SK-N-SH treated with all-trans-retinoic acid at 6 μM for 48 hours (cell line): Measurements from ENCODE around the gene SDK1.

ENCODE experiments used
- ATAC-seq: fragments of 200-7000 bp; cut with Tn5 transposase; 3 replicates; pipeline ENCODE4 v1.9.1; 2020; ENCODE audit warnings: mild to moderate bottlenecking, moderate library complexity
- ARNTL ChIP-seq: fragments of 450-650 bp; formaldehyde crosslinking; IDR thresholded peaks from 2 replicates; pipeline ENCODE4 v1.5.0; 2020; ENCODE audit warnings: low read depth, mild to moderate bottlenecking, moderate library complexity, borderline replicate concordance
- BACH2 ChIP-seq: fragments of 250-450 bp; sonication (Bioruptor Pico); IDR thresholded peaks from 2 replicates; pipeline ENCODE4 v1.9.0; 2021; ENCODE audit warnings: mild to moderate bottlenecking, borderline replicate concordance
- CSDC2 ChIP-seq: fragments of 250-450 bp; sonication (Bioruptor Pico); IDR thresholded peaks from 2 replicates; pipeline ENCODE4 v1.5.0; 2020; ENCODE audit warnings: mild to moderate bottlenecking, moderate library complexity
- ESRRG ChIP-seq: fragments of 250-450 bp; sonication (Bioruptor Pico); IDR thresholded peaks from 2 replicates; pipeline ENCODE4 v1.6.1; 2021; ENCODE audit warnings: mild to moderate bottlenecking
- GLIS3 ChIP-seq: fragments of 250-450 bp; sonication (Bioruptor Pico); IDR thresholded peaks from 2 replicates; pipeline ENCODE4 v1.5.0; 2020; ENCODE audit warnings: mild to moderate bottlenecking, moderate library complexity
- ISL1 ChIP-seq: fragments of 250-450 bp; sonication (Bioruptor Pico); IDR thresholded peaks from 2 replicates; pipeline ENCODE4 v2.1.2; 2022; ENCODE audit warnings: mild to moderate bottlenecking, moderate library complexity
- OSR1 ChIP-seq: fragments of 250-450 bp; sonication (Bioruptor Pico); IDR thresholded peaks from 2 replicates; pipeline ENCODE4 v1.8.0; 2022; ENCODE audit warnings: moderate library complexity, mild to moderate bottlenecking, inconsistent platforms
- PPARA ChIP-seq: fragments of 250-450 bp; sonication (Bioruptor Pico); IDR thresholded peaks from 2 replicates; pipeline ENCODE4 v1.5.0; 2020; ENCODE audit warnings: mild to moderate bottlenecking, borderline replicate concordance
- RARB ChIP-seq: fragments of 250-450 bp; sonication (Bioruptor Pico); IDR thresholded peaks from 2 replicates; pipeline ENCODE4 v1.8.0; 2021; ENCODE audit warnings: mild to moderate bottlenecking, moderate library complexity
- SNAI2 ChIP-seq: fragments of 250-450 bp; sonication (Bioruptor Pico); IDR thresholded peaks from 2 replicates; pipeline ENCODE4 v1.5.0; 2020; ENCODE audit warnings: mild to moderate bottlenecking, moderate library complexity
- TCF4 ChIP-seq: fragments of 250-450 bp; sonication (Bioruptor Pico); IDR thresholded peaks from 2 replicates; pipeline ENCODE4 v1.8.0; 2021; ENCODE audit warnings: mild to moderate bottlenecking, moderate library complexity, borderline replicate concordance
- ZC3H10 ChIP-seq: fragments of 250-450 bp; sonication (Bioruptor Pico); IDR thresholded peaks from 2 replicates; pipeline ENCODE4 v1.5.1; 2021; ENCODE audit warnings: mild to moderate bottlenecking, moderate library complexity
- ZFP3 ChIP-seq: fragments of 250-450 bp; sonication (Bioruptor Pico); IDR thresholded peaks from 2 replicates; pipeline ENCODE4 v1.5.0; 2020; ENCODE audit warnings: mild to moderate bottlenecking, moderate library complexity
- ZFP30 ChIP-seq: fragments of 450-650 bp; formaldehyde crosslinking; IDR thresholded peaks from 2 replicates; pipeline ENCODE4 v1.5.0; 2022; ENCODE audit warnings: mild to moderate bottlenecking, moderate library complexity
- ZNF565 ChIP-seq: fragments of 450-650 bp; formaldehyde crosslinking; conservative IDR thresholded peaks from 2 replicates; pipeline ENCODE4 v1.5.0; 2020; ENCODE audit warnings: low read depth, mild to moderate bottlenecking, moderate library complexity
- ZNF70 ChIP-seq: fragments of 450-650 bp; formaldehyde crosslinking; IDR thresholded peaks from 2 replicates; pipeline ENCODE4 v1.5.0; 2020; ENCODE audit warnings: mild to moderate bottlenecking, moderate library complexity
- ZNF8 ChIP-seq: fragments of 450-650 bp; formaldehyde crosslinking; IDR thresholded peaks from 2 replicates; pipeline ENCODE4 v1.5.0; 2020; ENCODE audit warnings: mild to moderate bottlenecking, moderate library complexity
- TF ChIP-seq, protein P1 (sequence below): fragments of 250-450 bp; sonication (Bioruptor Pico); IDR thresholded peaks from 2 replicates; pipeline ENCODE4 v1.8.0; 2021; ENCODE audit warnings: low read depth, mild to moderate bottlenecking, moderate library complexity, borderline replicate concordance
- TF ChIP-seq, protein P2 (sequence below): fragments of 250-450 bp; sonication (Bioruptor Pico); IDR thresholded peaks from 2 replicates; pipeline ENCODE4 v1.8.0; 2020; ENCODE audit warnings: mild to moderate bottlenecking, moderate library complexity, borderline replicate concordance
- TF ChIP-seq, protein P3 (sequence below): fragments of 250-450 bp; sonication (Bioruptor Pico); IDR thresholded peaks from 2 replicates; pipeline ENCODE4 v1.5.1; 2020; ENCODE audit warnings: low read depth, mild to moderate bottlenecking, moderate library complexity

SDK1 gene

DNA sequence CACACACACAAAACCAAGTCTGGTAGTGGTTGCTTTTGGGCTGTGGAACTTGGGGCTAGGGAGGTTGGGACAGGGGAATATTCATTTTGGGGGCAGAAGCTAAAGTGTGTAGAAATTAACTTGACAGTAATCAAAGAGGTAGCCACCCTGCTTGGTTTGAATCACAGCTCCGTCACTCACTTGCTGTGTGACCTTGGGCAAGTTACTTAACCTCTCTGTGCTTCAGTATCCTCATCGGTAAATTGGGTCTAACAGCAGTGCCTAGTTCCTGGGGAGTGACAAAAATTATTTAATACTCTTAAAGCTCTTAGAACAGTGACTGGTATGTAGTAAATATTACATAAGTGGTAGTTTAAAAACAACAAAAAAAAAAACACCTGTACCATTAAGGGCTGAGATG lies 489.8 kb downstream of the SDK1 start (continued):
- TF ChIP-seq, protein P1, sequence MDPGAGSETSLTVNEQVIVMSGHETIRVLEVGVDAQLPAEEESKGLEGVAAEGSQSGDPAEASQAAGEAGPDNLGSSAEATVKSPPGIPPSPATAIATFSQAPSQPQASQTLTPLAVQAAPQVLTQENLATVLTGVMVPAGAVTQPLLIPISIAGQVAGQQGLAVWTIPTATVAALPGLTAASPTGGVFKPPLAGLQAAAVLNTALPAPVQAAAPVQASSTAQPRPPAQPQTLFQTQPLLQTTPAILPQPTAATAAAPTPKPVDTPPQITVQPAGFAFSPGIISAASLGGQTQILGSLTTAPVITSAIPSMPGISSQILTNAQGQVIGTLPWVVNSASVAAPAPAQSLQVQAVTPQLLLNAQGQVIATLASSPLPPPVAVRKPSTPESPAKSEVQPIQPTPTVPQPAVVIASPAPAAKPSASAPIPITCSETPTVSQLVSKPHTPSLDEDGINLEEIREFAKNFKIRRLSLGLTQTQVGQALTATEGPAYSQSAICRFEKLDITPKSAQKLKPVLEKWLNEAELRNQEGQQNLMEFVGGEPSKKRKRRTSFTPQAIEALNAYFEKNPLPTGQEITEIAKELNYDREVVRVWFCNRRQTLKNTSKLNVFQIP, result no peak
- TF ChIP-seq ZFP30 (CRISPR knock-in tag), result no peak
- TF ChIP-seq ARNTL (CRISPR knock-in tag), result no peak
- no peak for TF ChIP-seq ZC3H10 (CRISPR knock-in tag)
- TF ChIP-seq ISL1 (CRISPR knock-in tag), result no peak
- no peak for TF ChIP-seq ESRRG (CRISPR knock-in tag)
- no peak for TF ChIP-seq ZNF8
- no peak for TF ChIP-seq RARB (CRISPR knock-in tag)
- no peak for TF ChIP-seq ZNF70

DNA sequence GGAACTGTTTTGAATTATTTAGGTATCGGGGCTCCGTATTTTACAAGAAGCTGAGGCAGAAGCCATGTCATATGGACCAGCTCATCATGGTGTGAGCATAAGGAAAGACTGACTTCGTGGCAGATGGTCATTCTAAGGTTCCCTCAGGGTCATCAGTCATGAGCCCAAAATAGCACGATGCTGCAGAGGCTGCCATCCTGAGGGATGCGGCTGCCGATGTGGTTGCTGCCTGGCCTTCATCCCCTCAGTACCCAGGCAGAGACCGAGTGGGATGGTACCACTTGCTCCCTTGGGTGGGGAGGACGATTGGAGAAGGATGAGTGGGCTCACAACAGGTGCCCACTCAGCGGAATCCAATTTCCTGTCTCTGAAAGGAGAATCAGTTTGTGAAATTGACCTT lies 490.3 kb downstream of the SDK1 start:
- TF ChIP-seq BACH2 (CRISPR knock-in tag), result no peak
- ATAC-seq, result no peak

DNA sequence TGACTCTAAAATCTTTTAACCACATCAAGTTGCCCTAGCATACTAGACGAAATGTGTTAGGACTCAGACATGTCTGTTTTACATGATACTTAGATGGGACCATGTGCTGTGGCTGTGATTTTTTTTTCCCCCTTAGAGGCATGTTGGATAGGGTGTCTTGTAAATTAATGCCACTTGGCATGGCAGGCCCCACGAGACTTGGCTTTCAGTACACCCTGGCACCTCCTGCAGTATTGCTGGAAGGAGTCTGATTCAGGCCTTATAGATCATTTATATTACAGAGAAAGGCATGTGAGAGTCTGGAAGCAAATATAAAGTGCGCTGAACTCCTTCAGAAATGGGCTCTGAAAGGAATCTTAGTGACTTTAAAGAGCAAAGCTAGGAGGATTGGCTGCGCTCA lies 494.1 kb downstream of the SDK1 start:
- ATAC-seq, result no peak
- no peak for TF ChIP-seq ZNF565 (CRISPR knock-in tag)
- TF ChIP-seq, protein P1, result no peak
- no peak for TF ChIP-seq ZNF8
- TF ChIP-seq CSDC2 (CRISPR knock-in tag), result no peak
- no peak for TF ChIP-seq PPARA (CRISPR knock-in tag)
- TF ChIP-seq SNAI2 (CRISPR knock-in tag), result no peak
- TF ChIP-seq BACH2 (CRISPR knock-in tag), result no peak
- no peak for TF ChIP-seq ARNTL (CRISPR knock-in tag)

DNA sequence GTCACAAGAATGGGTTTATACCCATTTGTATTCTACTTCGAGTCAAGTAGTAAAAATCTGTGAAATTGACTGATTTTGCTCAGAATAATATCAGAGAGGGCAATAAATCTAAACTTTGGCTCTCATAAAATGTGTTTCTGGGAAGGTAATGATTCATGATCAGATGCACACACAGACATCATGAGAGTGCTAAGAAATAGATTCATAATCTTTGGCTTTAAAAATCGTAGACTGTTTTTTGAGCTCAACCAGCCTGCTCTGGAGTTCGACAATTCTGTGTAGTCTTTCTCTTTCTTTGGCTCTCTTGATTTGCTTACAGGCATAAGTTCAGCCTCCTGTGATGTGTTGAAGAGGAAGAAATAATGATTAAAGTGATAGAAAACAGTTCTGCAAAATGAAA lies 494.7 kb downstream of the SDK1 start:
- no peak for ATAC-seq

DNA sequence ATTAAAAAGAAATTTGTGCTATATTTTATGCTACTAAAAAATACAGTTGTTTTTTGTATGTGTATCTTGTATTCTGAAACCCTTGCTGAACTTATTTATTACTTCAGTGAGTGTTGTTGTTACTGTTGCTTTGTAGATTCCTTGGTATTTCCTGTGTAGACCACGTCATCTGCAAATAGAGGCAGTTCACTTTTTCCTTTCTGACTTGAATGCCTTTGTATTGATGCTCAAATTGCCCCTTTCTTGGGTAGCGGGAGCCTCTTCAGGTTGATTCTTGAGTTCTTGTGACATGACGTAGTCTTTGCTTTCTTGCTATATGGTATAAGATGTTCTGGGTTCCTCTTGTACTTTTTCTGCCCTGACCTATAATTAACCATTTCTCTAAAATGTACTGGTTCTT lies 504.1 kb downstream of the SDK1 start:
- no peak for ATAC-seq
- TF ChIP-seq ISL1 (CRISPR knock-in tag) (no peak), RARB (CRISPR knock-in tag) (no peak), ZC3H10 (CRISPR knock-in tag) (no peak), ESRRG (CRISPR knock-in tag) (no peak), ZNF8 (no peak), ZFP3 (CRISPR knock-in tag) (no peak), CSDC2 (CRISPR knock-in tag) (no peak)
- TF ChIP-seq, protein P1, result no peak

More for the DNA sequence above, 494.7 kb downstream of the SDK1 start:
- no peak for TF ChIP-seq ZC3H10 (CRISPR knock-in tag)
- TF ChIP-seq OSR1, result no peak
- TF ChIP-seq TCF4, result no peak
- TF ChIP-seq, protein P1, result no peak

DNA sequence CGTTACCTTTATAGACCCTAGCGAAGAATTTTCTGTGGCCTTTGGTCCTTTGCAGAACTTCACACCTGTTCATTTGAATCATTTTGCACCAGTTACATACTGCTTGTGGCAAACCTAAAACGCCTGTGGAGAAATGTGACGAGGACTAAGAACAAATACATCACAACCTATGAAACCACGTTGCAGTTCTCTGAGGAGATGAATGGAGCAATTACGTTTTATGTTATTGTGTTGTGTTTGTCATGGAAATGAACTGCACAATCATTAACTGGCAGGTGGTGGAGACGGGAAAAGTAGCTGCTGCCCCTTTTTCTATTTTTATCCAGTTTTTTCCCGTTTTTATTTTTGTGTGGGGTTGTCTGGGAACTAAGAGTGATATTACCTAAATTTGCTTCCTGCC lies 505.5 kb downstream of the SDK1 start:
- ATAC-seq, result no peak
- TF ChIP-seq ARNTL (CRISPR knock-in tag) (no peak), ESRRG (CRISPR knock-in tag) (no peak), SNAI2 (CRISPR knock-in tag) (no peak), BACH2 (CRISPR knock-in tag) (no peak), ZFP3 (CRISPR knock-in tag) (no peak), ZNF8 (no peak), GLIS3 (CRISPR knock-in tag) (no peak), OSR1 (no peak), RARB (CRISPR knock-in tag) (no peak), ZNF565 (CRISPR knock-in tag) (no peak), ZFP30 (CRISPR knock-in tag) (no peak), ZNF70 (no peak), ZC3H10 (CRISPR knock-in tag) (no peak), TCF4 (no peak), ISL1 (CRISPR knock-in tag) (no peak)
- TF ChIP-seq, protein P2, sequence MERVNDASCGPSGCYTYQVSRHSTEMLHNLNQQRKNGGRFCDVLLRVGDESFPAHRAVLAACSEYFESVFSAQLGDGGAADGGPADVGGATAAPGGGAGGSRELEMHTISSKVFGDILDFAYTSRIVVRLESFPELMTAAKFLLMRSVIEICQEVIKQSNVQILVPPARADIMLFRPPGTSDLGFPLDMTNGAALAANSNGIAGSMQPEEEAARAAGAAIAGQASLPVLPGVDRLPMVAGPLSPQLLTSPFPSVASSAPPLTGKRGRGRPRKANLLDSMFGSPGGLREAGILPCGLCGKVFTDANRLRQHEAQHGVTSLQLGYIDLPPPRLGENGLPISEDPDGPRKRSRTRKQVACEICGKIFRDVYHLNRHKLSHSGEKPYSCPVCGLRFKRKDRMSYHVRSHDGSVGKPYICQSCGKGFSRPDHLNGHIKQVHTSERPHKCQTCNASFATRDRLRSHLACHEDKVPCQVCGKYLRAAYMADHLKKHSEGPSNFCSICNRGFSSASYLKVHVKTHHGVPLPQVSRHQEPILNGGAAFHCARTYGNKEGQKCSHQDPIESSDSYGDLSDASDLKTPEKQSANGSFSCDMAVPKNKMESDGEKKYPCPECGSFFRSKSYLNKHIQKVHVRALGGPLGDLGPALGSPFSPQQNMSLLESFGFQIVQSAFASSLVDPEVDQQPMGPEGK (CRISPR knock-in tag), result no peak
- TF ChIP-seq, protein P1, result no peak
- TF ChIP-seq, protein P3, sequence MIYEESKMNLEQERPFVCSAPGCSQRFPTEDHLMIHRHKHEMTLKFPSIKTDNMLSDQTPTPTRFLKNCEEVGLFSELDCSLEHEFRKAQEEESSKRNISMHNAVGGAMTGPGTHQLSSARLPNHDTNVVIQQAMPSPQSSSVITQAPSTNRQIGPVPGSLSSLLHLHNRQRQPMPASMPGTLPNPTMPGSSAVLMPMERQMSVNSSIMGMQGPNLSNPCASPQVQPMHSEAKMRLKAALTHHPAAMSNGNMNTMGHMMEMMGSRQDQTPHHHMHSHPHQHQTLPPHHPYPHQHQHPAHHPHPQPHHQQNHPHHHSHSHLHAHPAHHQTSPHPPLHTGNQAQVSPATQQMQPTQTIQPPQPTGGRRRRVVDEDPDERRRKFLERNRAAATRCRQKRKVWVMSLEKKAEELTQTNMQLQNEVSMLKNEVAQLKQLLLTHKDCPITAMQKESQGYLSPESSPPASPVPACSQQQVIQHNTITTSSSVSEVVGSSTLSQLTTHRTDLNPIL (CRISPR knock-in tag), result no peak
